Measurements from ENCODE around the gene NOXO1. TPM values are rescaled to one million over a fixed set of nuclear protein-coding genes. Genes with fewer than 3 reads are reported as not detected.

The NOXO1 gene
- total and polyA plus RNA-seq, 10 of the 15 experiments (the other 5 are each of a cell fraction or from before 2014, with no cell fraction given), result 0.09 to 0.76 (median 0.26) TPM; not detected in 4

DNA sequence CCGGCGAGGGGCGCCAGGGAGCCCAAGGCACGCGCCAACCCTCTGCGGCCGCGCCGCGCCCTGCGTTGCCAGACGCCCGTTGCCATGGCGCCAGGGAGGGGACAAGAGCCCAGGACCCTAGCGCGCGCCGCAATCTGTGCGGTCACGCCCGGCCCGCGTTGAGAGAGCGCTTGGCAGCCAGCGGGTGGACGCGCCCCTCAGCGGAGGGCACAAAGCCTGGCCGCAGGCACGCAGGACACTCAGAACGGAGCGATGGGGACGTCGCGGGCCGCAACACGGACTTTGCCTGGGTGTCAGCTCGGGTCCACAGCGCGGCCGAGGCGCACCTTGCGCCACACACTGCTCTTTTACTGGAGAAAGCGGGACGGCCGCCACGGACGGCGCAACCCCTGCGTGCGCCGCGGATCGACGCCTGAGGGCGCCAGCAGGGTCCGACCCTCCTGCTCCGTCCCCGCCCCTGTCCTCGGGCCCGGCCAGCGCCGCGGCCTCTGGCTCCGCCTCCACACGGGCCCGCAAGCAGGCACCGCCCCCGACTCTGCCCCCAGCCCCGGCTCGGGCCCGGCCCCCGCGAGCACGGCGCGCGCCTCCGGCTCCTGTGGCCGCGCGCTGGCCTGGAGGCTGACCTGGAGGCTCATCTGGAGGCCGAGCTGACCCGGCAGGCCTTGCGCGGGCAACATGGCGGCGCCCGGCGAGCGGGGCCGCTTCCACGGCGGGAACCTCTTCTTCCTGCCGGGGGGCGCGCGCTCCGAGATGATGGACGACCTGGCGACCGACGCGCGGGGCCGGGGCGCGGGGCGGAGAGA is 2.5 kb upstream of the NOXO1 start, which contains the start of gene GFER (continued):
- TF ChIP-seq, protein P1, sequence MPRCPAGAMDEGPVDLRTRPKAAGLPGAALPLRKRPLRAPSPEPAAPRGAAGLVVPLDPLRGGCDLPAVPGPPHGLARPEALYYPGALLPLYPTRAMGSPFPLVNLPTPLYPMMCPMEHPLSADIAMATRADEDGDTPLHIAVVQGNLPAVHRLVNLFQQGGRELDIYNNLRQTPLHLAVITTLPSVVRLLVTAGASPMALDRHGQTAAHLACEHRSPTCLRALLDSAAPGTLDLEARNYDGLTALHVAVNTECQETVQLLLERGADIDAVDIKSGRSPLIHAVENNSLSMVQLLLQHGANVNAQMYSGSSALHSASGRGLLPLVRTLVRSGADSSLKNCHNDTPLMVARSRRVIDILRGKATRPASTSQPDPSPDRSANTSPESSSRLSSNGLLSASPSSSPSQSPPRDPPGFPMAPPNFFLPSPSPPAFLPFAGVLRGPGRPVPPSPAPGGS (IDR thresholded peaks at IDR 0.05; ENCODE audit: borderline replicate concordance, insufficient read depth, low read depth, low read length, poor library complexity, severe bottlenecking), result peak; percentile 50
- TF ChIP-seq SREBF2 (IDR thresholded peaks at IDR 0.05; ENCODE audit: low read length), result no peak
- 0 out of 2 replicates have a peak, but pooled peaks have one; percentile 49 for TF ChIP-seq ASH2L (IDR thresholded peaks at IDR 0.05; ENCODE audit: borderline replicate concordance, low read depth)
- TF ChIP-seq NFXL1 (IDR thresholded peaks at IDR 0.05; ENCODE audit: borderline replicate concordance), result no peak
- peak; percentile 87 for TF ChIP-seq POLR2A (IDR thresholded peaks at IDR 0.05; ENCODE audit: low read depth, low read length)
- TF ChIP-seq JUNB (IDR thresholded peaks at IDR 0.05), result no peak
- TF ChIP-seq, protein P2, sequence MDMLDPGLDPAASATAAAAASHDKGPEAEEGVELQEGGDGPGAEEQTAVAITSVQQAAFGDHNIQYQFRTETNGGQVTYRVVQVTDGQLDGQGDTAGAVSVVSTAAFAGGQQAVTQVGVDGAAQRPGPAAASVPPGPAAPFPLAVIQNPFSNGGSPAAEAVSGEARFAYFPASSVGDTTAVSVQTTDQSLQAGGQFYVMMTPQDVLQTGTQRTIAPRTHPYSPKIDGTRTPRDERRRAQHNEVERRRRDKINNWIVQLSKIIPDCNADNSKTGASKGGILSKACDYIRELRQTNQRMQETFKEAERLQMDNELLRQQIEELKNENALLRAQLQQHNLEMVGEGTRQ (IDR thresholded peaks at IDR 0.05; ENCODE audit: borderline replicate concordance, low read depth, low read length), result no peak
- TF ChIP-seq KLF5 (IDR thresholded peaks at IDR 0.05; ENCODE audit: partially characterized antibody), result no peak
- peak; percentile 81; the same call in 1 of the 2 replicates for TF ChIP-seq RB1 (IDR thresholded peaks at IDR 0.05; ENCODE audit: borderline replicate concordance)
- no peak for TF ChIP-seq CBFB (IDR thresholded peaks at IDR 0.05; ENCODE audit: low read depth)
- TF ChIP-seq TCF3 (IDR thresholded peaks at IDR 0.05; ENCODE audit: borderline replicate concordance, insufficient read depth, low read depth, low read length), result no peak
- TF ChIP-seq CREM (IDR thresholded peaks at IDR 0.05; ENCODE audit: low read depth), result no peak
- no peak for TF ChIP-seq SREBF1 (IDR thresholded peaks at IDR 0.05; ENCODE audit: low read length)
- TF ChIP-seq, protein P3, sequence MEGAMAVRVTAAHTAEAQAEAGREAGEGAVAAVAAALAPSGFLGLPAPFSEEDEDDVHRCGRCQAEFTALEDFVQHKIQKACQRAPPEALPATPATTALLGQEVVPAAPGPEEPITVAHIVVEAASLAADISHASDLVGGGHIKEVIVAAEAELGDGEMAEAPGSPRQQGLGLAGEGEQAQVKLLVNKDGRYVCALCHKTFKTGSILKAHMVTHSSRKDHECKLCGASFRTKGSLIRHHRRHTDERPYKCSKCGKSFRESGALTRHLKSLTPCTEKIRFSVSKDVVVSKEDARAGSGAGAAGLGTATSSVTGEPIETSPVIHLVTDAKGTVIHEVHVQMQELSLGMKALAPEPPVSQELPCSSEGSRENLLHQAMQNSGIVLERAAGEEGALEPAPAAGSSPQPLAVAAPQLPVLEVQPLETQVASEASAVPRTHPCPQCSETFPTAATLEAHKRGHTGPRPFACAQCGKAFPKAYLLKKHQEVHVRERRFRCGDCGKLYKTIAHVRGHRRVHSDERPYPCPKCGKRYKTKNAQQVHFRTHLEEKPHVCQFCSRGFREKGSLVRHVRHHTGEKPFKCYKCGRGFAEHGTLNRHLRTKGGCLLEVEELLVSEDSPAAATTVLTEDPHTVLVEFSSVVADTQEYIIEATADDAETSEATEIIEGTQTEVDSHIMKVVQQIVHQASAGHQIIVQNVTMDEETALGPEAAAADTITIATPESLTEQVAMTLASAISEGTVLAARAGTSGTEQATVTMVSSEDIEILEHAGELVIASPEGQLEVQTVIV (IDR thresholded peaks at IDR 0.05; ENCODE audit: borderline replicate concordance, partially characterized antibody), result no peak
- no peak for TF ChIP-seq MYC (IDR thresholded peaks at IDR 0.05; ENCODE audit: insufficient read depth, insufficient read length, insufficient replicate concordance, low read length, severe bottlenecking)
- no peak for TF ChIP-seq SMAD1 (IDR thresholded peaks at IDR 0.05; ENCODE audit: low read depth, partially characterized antibody)
- TF ChIP-seq FOS (IDR thresholded peaks at IDR 0.05; ENCODE audit: borderline replicate concordance, extremely low read depth, insufficient read length), result no peak
- no peak for TF ChIP-seq HDAC2 (IDR thresholded peaks at IDR 0.05)
- no peak for TF ChIP-seq SMAD5 (IDR thresholded peaks at IDR 0.05; ENCODE audit: low read depth)
- TF ChIP-seq TCF7 (IDR thresholded peaks at IDR 0.05; ENCODE audit: borderline replicate concordance), result no peak
- TF ChIP-seq JUND (IDR thresholded peaks at IDR 0.05; ENCODE audit: low read depth, low read length), result no peak
- peak; percentile 85 for TF ChIP-seq POU2F2 (IDR thresholded peaks at IDR 0.05; ENCODE audit: borderline replicate concordance, low read depth, low read length)
- peak; percentile 67 for TF ChIP-seq ZNF24 (IDR thresholded peaks at IDR 0.05)
- TF ChIP-seq EZH2 (IDR thresholded peaks at IDR 0.05; ENCODE audit: borderline replicate concordance, control insufficient read depth, low read depth, low read length), result no peak
- TF ChIP-seq SIX5 (IDR thresholded peaks at IDR 0.05; ENCODE audit: low read depth, low read length, severe bottlenecking), result no peak
- no peak for TF ChIP-seq POLR2AphosphoS5 (IDR thresholded peaks at IDR 0.05; ENCODE audit: low read length)
- TF ChIP-seq MXI1 (IDR thresholded peaks at IDR 0.05; ENCODE audit: low read depth, low read length), result no peak
- no peak for TF ChIP-seq BCL11A (IDR thresholded peaks at IDR 0.05; ENCODE audit: low read depth, low read length)
- no peak for TF ChIP-seq HDAC6 (IDR thresholded peaks at IDR 0.05; ENCODE audit: unreplicated experiment)

All from GM12878 (cell line).